GM12892 (cell line): ENCODE data around the gene TTPAL.

Source experiments
- DNase-seq: peaks from one replicate; pipeline ENCODE4 v3.0.0; 2011; ENCODE audit not compliant: insufficient read length
- FAIRE-seq: peaks from 2 replicates; lab custom pipeline; 2011; peaks lifted over from hg19 to GRCh38; lab: Jason Lieb, UNC
- POLR2A ChIP-seq: IDR thresholded peaks from 2 replicates; pipeline ENCODE4 v1.6.1; 2011; ENCODE audit warnings: low read depth, low read length, control low read depth
- POLR2AphosphoS5 ChIP-seq: IDR thresholded peaks from 2 replicates; pipeline ENCODE4 v1.6.1; 2011; ENCODE audit warnings: low read depth, low read length, control low read depth
- TAF1 ChIP-seq: IDR thresholded peaks from 2 replicates; pipeline ENCODE4 v1.6.1; 2011; ENCODE audit warnings: low read depth, mild to moderate bottlenecking, control low read depth, low read length, borderline replicate concordance

The TTPAL gene

GRCh38 chr20:44494266-44494665 is 18.6 kb downstream of the TTPAL start:
- TF ChIP-seq TAF1 (no peak), POLR2A (no peak), POLR2AphosphoS5 (peak; percentile 31)
- DNase-seq (no peak), FAIRE-seq (no peak)

GRCh38 chr20:44494681-44495080 is 19.0 kb downstream of the TTPAL start:
- FAIRE-seq (no peak), DNase-seq (no peak)
- TF ChIP-seq TAF1: no peak
- TF ChIP-seq POLR2AphosphoS5: no peak; the same call in 1 of the 2 replicates
- no peak for TF ChIP-seq POLR2A

- FAIRE-seq (no peak), DNase-seq (no peak)
- TF ChIP-seq POLR2AphosphoS5 (no peak), POLR2A (no peak), TAF1 (no peak)
Observed at GRCh38 chr20:44495257-44495656, 19.6 kb downstream of the TTPAL start.

GRCh38 chr20:44495802-44496481 is 20.3 kb downstream of the TTPAL start:
- TF ChIP-seq POLR2A (no peak), POLR2AphosphoS5 (no peak), TAF1 (no peak)
- FAIRE-seq (peak; percentile 21), DNase-seq (no peak)

GRCh38 chr20:44496976-44497375 is 21.3 kb downstream of the TTPAL start:
- no peak for DNase-seq
- TF ChIP-seq POLR2AphosphoS5 (no peak), TAF1 (no peak), POLR2A (no peak)
- no peak for FAIRE-seq

- TF ChIP-seq TAF1 (no peak), POLR2A (no peak), POLR2AphosphoS5 (no peak)
- no peak for FAIRE-seq
Observed at GRCh38 chr20:44497761-44498160, 22.1 kb downstream of the TTPAL start.

GRCh38 chr20:44500221-44500620 is 24.5 kb downstream of the TTPAL start:
- FAIRE-seq: no peak
- TF ChIP-seq TAF1: no peak
- no peak for TF ChIP-seq POLR2AphosphoS5
- no peak for TF ChIP-seq POLR2A
- no peak for DNase-seq

More at GRCh38 chr20:44497761-44498160, 22.1 kb downstream of the TTPAL start:
- no peak for DNase-seq

- DNase-seq (no peak), FAIRE-seq (no peak)
- TF ChIP-seq TAF1: no peak
- TF ChIP-seq POLR2AphosphoS5: no peak
- TF ChIP-seq POLR2A: no peak
Observed at GRCh38 chr20:44501448-44501847, 25.8 kb downstream of the TTPAL start.

- DNase-seq (no peak), FAIRE-seq (no peak)
- TF ChIP-seq TAF1 (no peak), POLR2AphosphoS5 (no peak), POLR2A (no peak)
Observed at GRCh38 chr20:44502968-44503367, 27.3 kb downstream of the TTPAL start.

- no peak for DNase-seq
- TF ChIP-seq POLR2A (no peak), TAF1 (no peak), POLR2AphosphoS5 (no peak)
- FAIRE-seq: no peak
Observed at GRCh38 chr20:44504402-44505307, 29.0 kb downstream of the TTPAL start.

GRCh38 chr20:44509762-44510161 is 34.1 kb downstream of the TTPAL start:
- no peak for FAIRE-seq
- DNase-seq: no peak
- TF ChIP-seq POLR2AphosphoS5 (no peak), POLR2A (no peak), TAF1 (no peak)
